SKM-1 treated with dmso at 0.1 percent for 144 hours (cell line): ENCODE measurements around the gene TOB1.

Source experiments
- DNase-seq: peaks from one replicate; lab custom pipeline; 2025; ENCODE audit not compliant: unreplicated experiment; lab: John Stamatoyannopoulos, UW

Gene TOB1, protein sequence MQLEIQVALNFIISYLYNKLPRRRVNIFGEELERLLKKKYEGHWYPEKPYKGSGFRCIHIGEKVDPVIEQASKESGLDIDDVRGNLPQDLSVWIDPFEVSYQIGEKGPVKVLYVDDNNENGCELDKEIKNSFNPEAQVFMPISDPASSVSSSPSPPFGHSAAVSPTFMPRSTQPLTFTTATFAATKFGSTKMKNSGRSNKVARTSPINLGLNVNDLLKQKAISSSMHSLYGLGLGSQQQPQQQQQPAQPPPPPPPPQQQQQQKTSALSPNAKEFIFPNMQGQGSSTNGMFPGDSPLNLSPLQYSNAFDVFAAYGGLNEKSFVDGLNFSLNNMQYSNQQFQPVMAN

DNA sequence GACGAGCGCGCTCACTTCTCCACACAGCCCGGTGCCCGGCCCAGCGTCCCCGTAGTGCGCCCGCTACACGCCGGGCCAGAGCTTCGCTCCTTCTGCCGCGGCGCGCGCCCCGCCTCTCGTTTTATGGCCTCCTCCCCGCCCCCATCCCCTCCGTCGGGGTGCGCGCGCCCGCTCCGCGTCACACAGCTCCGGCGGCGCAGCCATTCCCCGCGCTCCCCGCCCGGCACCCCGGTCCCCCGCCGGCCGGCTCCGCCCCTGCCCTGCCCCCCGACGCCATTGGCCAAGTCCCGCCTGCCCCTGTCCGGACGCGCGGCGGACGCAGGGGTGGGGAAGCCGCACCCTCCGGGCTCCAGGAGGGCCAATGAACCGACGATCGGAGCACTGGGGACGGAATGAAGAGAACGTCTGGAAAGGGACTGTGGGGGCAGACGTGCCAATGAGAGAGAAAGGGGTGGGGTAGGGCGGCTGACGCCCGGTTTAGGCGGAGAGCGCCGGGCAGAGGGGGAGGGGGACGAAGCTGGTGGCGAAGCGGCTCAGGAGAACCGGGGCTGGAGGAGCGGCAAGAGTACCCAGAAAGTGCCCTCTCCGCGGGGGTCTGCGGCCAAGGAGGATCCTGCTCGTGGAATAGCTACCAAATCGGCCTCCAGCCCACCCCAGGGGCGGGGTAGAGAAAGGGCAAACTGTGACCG, at the start of gene TOB1:
Gene TOB1, minus strand, starts transcription at position 94 of the 689 bp plus-strand sequence. CDS start 2,337 bp downstream, outside the sequence.
- peak; percentile 91 for DNase-seq

DNA sequence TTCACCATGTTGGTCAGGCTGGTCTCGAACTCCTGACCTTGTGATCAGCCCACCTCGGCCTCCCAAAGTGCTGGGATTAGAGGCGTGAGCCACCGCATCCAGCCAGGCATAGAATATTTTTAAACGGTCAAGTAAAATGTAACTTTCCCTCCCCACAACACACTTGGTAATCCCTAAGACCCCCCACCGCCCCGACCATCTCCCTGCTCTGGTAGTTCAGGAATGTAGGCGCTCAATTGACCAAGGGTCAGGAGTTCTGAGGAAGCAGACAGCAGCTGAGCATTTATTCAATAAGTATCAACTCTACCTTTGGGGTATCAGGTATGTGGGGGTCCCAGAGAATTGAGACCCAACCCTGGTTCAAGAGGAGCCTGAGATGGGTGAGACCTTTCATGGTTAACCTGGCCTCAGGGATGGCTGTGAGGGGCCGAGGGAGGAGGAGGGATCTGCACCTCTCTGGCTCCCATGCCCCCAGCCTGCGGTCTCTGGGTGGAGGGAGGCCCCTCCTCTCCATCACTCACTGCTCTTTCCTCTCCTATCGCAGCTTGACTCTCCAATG, 48.4 kb upstream of the TOB1 start:
- DNase-seq = no peak

DNA sequence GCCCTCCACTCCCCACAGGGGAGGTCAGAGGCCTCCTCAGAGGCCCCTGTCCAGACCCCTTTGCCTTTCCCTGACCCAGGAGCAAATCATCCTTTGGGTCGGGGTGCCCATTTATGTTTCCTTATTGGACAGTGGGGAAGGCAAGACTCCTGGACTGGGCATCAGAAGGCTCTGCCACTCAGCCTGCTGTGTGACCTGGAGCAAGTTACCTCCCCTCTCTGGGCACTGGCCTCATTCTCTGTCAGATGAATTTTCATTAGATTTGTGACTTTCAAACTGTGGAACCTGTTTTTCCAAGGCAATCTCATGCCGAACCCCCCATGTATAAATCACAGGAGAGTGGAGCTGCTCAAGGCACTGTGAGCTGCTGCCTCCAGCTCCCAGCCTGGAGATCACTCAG, 47.0 kb upstream of the TOB1 start:
- no peak for DNase-seq

DNA sequence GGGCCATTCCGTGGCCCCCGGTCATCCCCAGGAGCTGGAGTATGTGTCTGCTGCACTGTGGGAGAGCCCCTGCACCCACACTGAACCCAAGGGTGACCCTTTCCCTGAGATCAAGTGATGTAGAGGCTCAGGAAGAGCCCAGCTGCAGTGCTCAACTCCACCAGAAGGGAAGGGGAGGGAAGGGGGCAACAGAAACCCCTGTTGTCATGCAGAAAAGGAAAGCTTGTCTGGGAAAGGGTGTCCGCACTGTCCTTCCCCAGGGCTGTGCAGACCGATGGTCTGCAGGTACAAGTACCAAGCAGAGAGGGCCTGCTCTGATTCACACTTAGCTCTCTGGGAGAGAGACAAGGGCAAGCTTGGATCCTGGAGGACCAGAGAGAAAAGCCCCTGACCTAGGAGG, 45.7 kb upstream of the TOB1 start:
- DNase-seq = no peak

DNA sequence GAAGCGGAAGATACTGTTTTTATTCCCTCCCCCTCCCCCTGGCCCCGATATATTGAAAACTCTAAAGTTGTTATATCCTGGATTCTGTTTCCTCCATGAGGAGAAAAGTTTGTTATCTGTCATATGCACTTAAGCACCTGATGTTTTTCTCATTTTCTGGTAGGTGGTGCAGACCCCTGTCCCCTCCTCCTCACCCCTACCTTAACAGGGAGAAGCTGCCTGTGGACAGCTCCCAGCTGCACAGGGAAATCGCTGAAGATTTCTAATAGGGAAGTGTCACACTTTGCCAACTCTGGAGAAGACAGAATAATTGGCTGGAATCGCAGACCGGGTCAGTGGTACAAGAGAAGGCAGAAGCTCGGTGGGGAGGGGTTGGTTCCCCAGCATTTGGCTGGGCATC, 45.3 kb upstream of the TOB1 start:
- DNase-seq = no peak

DNA sequence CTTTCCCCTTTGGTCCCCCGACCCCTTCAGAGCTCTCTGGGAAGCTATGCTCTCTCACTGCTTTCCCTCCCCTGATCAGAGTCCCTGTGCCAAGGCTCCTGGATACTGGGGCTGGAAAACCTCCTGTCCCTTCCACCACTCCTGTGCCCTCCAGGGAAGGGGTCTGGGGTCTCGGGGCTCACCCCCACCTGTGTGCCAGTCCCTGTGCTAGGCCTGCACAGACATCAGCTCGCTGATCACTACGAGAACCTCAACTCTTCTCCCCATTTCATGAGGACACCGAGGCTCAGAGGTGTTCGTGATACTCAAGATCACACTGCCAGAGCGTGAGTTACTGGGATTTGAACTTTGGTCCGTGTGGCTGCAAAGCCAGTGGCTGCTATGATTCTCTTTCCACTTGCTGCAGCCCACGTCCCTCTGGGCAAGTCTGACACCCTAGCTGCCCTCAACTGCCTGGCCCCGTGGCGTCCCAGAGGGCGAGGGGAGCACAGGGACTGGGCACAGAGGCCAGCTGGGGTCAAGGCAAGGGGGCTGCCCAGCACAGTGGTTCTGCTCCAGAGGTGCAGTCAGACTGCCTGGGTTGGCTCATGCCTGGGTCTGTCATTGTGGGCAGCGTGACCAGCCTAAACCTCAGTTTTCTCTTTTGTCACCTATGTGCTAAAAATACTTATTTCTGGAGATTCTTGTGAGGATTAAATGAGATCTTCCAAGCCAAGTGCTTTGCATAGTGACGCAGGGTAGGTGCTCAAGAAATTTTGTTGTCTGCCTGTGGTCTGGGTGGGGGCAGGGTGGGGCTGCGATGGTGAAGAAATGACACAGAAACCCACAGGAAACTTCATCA, 43.8 kb upstream of the TOB1 start:
- peak; percentile 79 for DNase-seq

DNA sequence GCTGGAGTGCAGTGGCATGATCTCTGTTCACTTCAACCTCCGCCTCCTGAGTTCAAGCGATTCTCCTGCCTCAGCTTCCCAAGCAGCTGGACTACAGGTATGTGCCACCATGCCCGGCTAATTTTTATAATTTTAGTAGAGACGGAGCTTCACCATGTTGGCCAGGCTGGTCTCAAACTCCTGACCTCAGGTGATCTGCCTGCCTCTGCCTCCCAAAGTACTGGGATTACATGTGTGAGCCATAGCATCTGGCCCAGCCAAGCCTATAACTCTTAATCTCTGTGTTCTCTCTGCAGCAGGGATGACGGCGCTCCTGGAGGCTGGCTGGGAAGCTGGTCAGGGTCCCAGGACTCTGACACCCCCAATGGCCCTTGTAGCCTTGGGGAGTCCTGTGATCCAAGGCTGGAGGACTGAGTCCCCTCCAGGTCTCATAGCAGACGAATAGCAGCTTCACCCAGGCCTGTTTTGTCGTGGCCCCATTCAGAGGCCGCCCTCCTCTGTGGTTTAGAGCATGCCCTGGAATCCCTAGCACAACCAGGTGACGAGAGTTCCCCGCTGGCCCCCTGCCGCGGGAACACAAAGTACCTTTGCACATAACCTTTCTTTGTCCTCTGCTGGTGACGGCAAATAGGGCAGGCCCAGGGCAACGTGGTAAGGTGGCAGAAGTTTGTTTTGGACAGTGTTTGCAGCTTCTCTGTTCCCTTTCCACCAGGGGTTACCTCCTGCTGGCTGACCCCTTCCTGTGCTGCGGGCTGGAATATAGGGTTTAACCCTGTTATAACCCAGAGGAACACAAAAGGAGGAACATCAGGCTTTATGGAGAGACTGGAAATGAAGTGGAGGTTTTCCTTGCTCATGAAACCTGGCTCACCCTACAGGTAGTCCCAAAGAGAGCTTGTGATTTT, 43.0 kb upstream of the TOB1 start:
- peak; percentile 22 for DNase-seq

DNA sequence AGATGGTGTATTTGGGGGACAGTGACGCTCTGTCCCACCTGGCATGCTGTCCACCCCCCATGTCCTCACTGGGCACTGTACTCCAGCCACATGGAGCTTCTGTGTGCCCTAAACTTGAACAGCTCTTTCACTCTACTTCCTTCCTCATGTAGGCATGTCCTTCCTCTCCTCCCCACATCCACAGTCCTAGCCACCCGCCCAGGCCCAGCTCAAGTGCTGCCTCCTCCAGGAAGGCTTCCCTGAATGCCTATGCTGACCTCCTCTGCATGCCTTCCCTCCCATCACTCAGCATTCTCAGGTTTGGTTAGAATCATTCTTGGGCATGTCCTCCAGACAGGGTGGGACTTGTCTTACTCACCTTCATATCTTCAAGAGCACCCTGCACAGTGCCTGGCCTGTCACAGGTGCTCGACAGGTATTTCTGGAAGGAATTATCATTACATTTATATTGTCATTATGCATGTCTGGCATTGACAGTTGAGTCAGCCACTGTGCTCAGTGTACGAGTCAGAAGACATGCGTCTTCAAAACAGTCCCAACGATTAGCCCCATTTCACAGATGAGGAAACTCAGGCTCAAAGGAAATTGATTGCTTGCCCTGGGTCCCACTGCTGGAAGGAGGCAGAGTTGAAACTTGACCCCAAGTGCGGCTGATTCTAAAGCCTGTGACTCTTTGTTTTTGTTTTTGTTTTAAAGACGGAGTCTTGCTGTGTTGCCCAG, 42.1 kb upstream of the TOB1 start:
- peak; percentile 42 for DNase-seq

DNA sequence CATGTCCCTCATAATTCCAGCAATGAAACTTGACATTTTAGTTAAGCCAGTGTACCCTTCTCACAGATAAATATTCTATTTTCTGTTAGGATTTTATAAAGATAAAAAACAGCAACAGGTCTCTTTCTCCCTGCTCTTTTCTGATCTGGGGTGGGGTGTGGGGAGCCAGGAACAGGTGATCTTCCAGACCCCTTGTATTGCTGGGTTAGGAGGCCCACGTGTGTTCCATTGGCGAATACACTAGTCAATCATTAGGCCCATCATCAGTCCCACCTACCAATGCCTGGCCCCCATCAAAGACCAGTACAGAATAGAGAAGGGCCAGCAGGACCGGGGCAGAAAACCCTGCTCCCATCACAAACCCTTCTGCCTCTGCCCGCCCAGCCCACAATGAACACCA, 40.3 kb upstream of the TOB1 start:
- no peak for DNase-seq

DNA sequence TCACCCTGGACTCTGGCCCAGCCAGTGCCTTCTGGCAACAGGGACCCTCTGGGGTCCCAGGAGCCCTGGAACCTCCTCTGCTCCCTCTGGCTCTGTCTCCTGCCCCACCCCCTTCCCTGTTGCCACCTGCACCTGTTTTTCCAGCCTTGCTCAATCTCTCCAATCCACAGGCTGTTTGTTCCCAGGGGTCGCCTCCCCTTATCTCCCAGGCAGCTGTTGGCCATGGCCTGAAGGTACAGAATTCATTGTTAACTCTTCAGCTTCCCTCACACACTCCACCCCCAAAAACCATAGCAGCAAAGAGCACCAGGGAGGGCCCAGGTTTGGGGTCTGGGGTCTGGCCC, 39.3 kb upstream of the TOB1 start:
- DNase-seq = no peak

DNA sequence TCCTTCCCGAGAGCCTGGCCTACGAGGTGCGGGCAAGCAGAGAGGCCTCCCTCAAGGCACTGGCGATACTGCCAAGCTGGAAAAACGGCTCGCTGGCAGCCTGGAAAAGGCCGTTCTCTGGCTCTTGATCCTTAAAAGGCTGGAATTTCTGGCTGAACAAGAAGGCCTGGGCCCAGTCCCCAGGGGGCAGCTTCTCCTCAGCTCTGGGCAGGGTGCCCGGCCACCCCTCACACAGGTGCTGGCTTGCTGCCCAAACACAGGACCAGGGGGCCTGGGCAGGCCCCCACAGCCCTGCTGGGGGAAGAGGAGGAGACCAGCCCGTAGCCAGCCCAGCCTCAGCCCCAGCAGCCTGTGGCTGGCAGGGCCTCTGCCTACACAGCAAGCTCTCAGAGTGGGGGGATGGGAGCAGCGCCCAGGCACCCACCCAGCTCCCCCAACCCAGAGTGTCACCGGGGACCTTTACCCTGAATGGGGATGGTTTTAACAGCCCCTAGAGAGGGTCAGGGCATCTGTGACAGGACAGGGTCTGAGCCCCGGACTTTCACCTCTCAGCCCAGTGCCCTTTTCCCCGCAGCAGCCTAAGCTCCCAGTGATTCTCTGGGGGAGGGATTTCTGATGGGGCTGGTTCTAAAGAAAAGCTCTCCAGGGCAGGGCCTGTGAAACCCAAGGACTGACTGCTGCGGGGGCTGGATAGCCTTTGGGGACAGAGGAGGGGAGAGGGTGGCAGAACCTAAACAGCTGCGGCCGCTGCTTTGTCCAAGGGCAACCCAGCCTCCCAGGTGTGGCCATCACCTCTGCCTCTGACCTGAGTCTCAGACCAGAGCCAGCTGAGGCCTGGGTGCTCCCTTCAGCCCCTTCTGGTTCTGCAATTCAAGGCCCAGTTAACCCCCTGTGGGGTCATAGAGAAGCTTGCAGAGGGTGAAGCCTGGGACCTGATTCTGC, 38.6 kb upstream of the TOB1 start:
- no peak for DNase-seq

DNA sequence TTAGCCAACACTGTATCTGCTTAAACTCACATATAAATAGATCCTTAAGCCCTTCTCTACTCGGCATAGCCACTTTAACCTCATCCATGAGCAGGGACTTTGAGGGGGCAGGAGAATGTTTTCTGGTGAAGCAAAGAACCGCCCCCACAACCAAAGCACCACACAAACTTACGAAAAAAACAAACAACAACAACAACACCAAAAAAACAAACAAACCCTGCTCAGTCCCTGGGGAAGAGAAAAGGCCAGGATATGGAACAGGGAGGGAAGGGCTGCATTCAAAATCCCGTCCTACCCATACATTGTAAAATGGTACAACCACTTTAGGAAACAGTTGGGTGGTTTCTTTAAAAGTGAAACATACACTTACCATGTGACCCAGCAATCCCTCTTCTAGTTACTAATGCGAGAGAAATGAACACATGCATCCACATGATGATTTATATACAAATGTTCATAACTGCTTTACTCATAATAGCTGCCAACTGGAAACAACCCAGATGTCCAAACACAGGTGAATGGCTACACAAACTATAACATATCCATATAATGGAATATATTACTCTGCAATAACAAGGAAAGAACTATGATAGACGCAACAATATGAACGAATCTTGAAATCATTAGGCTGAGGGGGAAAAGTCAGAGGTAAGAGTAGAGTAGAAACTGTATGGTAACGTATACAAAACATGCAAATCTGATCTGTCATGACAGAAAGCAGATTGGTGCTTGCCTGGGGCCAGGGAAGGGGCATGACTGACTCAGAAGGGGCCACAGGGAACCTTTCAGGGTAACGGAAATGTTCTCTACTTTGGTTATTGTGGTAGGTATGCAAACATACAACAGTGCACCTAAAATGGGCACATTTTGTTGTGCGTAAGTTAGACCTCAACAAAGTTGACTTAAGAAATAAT, 37.7 kb upstream of the TOB1 start:
- DNase-seq = no peak

DNA sequence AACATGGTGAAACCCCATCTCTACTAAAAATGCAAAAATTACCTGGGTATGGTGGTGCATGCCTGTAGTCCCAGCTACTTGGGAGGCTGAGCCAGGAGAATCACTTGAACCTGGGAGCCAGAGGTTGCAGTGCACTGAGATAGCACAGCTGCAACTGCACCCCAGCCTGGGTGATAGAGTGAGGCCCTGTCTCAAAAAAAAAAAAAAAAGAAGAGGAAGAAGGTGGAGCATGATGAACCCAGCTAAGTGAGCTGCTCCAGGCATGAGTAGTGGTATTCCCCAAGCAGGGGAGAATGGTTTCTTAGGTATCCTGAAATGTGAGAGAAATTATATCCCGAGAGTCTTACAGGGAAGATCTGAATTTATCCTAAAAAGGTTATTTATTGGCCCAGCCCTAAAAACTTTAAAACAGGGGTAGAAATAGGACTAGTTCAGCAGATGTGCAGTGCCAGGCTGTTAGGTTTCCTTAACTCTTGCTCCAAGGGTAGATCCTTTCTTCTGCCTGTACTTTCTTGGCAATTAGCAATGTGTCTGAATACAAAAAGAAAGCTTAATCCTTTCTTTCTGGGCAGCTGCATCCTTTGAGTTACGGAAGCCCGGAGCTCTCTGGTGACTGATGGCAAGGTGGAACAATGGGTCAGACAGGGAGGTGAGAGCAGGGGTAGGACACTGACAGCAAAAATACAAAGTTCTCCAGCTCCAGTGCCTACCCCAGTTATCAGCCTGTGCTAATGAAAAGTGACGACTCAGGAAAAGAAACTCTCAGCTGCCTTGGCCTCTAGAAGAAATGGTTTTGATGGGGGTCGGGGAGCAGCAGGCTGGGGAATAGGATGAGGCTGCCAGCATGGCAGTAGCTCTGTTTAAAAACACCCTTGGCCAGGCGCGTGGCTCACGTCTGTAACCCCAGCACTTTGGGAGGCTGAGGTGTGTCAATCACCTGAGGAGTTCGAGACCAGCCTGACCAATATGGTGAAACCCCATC, 36.5 kb upstream of the TOB1 start:
- no peak for DNase-seq

DNA sequence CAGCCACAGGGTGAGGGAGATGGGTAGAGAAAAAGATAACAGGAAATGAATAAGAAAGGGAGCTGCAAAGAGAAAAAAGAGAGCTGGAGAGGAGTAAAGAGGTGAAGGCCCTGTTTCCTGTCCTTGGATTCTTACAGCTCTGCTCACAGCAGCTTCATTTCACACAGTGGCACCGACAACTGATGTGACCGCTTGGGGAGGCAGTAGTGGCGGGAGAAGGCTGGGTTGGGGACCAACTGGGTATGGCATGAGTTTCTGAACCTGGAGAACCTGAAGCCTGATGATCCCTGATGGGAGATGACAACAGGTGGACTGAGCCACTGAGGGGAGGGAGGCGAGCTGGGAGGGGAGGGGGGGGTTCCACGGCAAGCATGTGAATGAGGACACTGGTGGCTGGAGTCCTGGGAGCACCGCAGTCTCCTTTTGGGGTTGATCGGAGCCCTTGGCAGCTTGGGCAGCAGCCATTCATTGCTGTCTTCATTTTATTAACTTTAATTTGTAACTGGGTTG, 34.3 kb upstream of the TOB1 start:
- no peak for DNase-seq

DNA sequence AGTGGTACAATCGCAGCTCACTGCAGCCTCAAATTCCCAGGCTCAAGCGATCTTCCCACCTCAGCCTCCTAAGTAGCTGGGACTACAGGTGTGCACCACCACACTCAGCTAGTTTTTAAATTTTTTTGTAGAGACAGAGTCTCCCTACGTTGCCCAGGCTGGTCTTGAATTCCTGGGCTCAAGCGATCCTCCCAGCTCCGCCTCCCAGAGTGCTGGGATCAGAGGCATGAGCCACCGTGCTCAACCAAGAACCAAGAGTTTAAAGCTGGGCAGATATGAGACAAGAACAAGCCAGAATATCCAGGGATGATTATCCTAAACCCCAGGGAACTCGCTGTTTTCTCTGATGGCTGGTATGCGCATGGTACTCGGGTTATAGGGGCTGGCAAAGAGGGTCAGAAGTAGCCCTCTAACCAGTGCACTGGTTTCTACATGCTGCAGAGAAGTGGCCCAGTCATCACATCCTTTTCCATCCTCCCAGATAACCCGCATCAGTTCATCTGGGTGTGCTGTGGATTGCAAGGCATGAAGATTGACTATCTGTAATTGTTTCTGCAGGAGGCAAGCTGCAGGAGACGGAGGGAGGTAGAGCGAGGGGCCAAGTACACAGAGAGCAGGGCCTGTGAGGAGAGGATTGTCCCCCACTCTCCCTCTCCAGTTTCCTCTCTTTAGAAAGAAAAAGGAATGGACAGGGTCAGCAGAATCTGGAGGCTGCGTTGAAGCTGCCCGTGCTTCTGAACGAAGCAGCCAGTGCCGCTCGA, 33.6 kb upstream of the TOB1 start:
- no peak for DNase-seq

DNA sequence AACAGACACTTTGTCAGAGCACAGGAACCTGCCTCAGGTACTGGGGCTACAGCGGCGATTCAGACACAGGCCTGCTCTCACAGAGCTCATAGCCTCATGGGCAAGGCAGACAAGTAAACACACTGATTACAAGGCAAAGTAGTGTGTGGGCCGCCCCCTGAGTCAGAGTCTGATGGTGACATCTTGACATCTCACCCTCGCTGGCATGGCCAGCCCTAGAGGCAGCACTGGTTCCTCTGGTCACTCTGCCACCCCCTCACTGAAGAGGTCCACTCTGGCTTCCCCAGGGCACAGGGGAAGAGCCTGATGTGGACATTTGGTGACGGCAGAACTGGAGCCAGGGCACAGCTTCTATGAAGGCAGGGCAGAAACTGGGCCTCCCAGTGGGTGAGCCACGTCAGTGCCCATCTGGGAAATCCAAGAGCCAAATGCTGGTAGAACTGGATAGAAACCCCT, 32.9 kb upstream of the TOB1 start:
- no peak for DNase-seq
